ENCODE data around the gene TRPM3. TPM values are rescaled to one million over a fixed set of nuclear protein-coding genes. Genes with fewer than 3 reads are reported as not detected.

The TRPM3 gene
- total and polyA plus RNA-seq, 2 donors (not counting 1 experiment from before 2014, with no cell fraction given) = not detected

DNA sequence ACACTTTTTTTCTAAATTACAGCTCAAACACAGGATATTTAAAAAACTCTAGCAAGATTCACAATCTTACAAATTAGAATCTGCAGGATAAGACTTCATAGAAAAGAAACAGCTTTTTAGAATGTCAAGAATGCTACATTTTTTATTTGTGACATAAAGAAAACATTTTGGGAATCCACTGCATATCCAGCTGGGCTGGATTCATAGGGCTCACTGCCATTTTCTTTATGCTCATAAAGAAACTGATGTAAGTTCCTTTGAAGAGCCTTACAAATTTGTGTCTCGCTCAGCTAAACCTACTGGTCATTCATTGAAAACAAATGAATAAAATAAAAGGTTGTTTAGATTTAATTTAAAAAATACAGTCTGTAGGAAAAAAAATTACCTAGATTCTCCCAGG lies 332.3 kb downstream of the TRPM3 start:
- TF ChIP-seq EZH2 (IDR thresholded peaks at IDR 0.05; ENCODE audit: borderline replicate concordance, insufficient read depth, low read depth, low read length, poor library complexity, severe bottlenecking) = no peak
- TF ChIP-seq, protein P1, sequence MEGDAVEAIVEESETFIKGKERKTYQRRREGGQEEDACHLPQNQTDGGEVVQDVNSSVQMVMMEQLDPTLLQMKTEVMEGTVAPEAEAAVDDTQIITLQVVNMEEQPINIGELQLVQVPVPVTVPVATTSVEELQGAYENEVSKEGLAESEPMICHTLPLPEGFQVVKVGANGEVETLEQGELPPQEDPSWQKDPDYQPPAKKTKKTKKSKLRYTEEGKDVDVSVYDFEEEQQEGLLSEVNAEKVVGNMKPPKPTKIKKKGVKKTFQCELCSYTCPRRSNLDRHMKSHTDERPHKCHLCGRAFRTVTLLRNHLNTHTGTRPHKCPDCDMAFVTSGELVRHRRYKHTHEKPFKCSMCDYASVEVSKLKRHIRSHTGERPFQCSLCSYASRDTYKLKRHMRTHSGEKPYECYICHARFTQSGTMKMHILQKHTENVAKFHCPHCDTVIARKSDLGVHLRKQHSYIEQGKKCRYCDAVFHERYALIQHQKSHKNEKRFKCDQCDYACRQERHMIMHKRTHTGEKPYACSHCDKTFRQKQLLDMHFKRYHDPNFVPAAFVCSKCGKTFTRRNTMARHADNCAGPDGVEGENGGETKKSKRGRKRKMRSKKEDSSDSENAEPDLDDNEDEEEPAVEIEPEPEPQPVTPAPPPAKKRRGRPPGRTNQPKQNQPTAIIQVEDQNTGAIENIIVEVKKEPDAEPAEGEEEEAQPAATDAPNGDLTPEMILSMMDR (IDR thresholded peaks at IDR 0.05) = no peak
- no peaks in the 10 kb centered on the region for H3K9me3 Mint-ChIP-seq (ENCODE audit: insufficient read depth)
- no CpG with 5 or more reads among the region's 1 CpG for WGBS (ENCODE audit: insufficient coverage)

GRCh38 chr9:70784456-70784855 lies 337.0 kb downstream of the TRPM3 start:
- Mint-ChIP-seq H3K27me3 (no peaks in the 10 kb centered on the region), H3K9me3 (ENCODE audit: insufficient read depth) (no peaks in the 10 kb centered on the region), H3K4me3 (no peak overlapping the region), H3K27ac (no peak overlapping the region), H3K4me1 (no peaks in the 10 kb centered on the region)
- H3K79me2 ChIP-seq (ENCODE audit: control insufficient read depth, insufficient read depth, low read length) = no peaks in the 10 kb centered on the region
- intact Hi-C loops (cut with micrococcal nuclease) = no loop called here
- H3K27ac ChIP-seq (ENCODE audit: low read length in 2 of 2) = no peak overlapping the region
- no peaks in the 10 kb centered on the region for H4K20me1 ChIP-seq (ENCODE audit: control insufficient read depth, insufficient read depth, low read length, poor library complexity, severe bottlenecking)
- H3K4me3 ChIP-seq (ENCODE audit: control extremely low read depth in 1 of 5, extremely low read depth in 1 of 5, insufficient read depth in 1 of 5, low read depth in 2 of 5, low read length in 4 of 5) = no peak overlapping the region
- CTCF ChIA-PET = no interaction called here
- POLR2A ChIA-PET = no interaction called here
- DNase-seq (no peak), ATAC-seq (ENCODE audit: low read depth) (no peak)
- no peaks in the 10 kb centered on the region for H3K27me3 ChIP-seq (replicated peaks in 1 of 4; ENCODE audit: control extremely low read depth in 1 of 4, control insufficient read depth in 3 of 4, insufficient read depth in 4 of 4, low read length in 3 of 4)
- no peak overlapping the region for H3K4me2 ChIP-seq (replicated peaks; ENCODE audit: low read depth, low read length, poor library complexity, severe bottlenecking)
- no peak overlapping the region for H2AFZ ChIP-seq (ENCODE audit: insufficient read depth, low read depth, low read length, poor library complexity, severe bottlenecking)
- TF ChIP-seq, protein P1 (IDR thresholded peaks at IDR 0.05) = no peak
- no peak for TF ChIP-seq EZH2 (IDR thresholded peaks at IDR 0.05; ENCODE audit: borderline replicate concordance, insufficient read depth, low read depth, low read length, poor library complexity, severe bottlenecking)
- no peak overlapping the region for H3K9ac ChIP-seq (ENCODE audit: low read length)
- H3K36me3 ChIP-seq (replicated peaks in 1 of 2; ENCODE audit: control extremely low read depth in 1 of 2, control insufficient read depth in 1 of 2, extremely low read depth in 1 of 2, insufficient read depth in 2 of 2, low read length in 1 of 2) = no peaks in the 10 kb centered on the region
- H3K9me3 ChIP-seq (ENCODE audit: control extremely low read depth in 1 of 3, control insufficient read depth in 2 of 3, insufficient read depth in 1 of 3, low read length in 2 of 3) = no peaks in the 10 kb centered on the region
- no peaks in the 10 kb centered on the region for H3K4me1 ChIP-seq (ENCODE audit: control insufficient read depth in 2 of 2, insufficient read depth in 2 of 2, low read length in 2 of 2)
- no CpG with 5 or more reads among the region's 2 CpGs for WGBS (ENCODE audit: insufficient coverage)

More for the DNA sequence above, 332.3 kb downstream of the TRPM3 start:
- ATAC-seq (ENCODE audit: low read depth) (no peak), DNase-seq (no peak)
- no peak overlapping the region for H3K4me3 ChIP-seq (ENCODE audit: control extremely low read depth in 1 of 5, extremely low read depth in 1 of 5, insufficient read depth in 1 of 5, low read depth in 2 of 5, low read length in 4 of 5)
- H3K79me2 ChIP-seq (ENCODE audit: control insufficient read depth, insufficient read depth, low read length) = no peaks in the 10 kb centered on the region
- intact Hi-C loops (cut with micrococcal nuclease) = no loop called here
- Mint-ChIP-seq H3K27me3 (no peaks in the 10 kb centered on the region), H3K4me3 (no peak overlapping the region), H3K4me1 (no peaks in the 10 kb centered on the region), H3K27ac (no peak overlapping the region)
- POLR2A ChIA-PET = no interaction called here
- H3K9ac ChIP-seq (ENCODE audit: low read length) = no peak overlapping the region
- H3K9me3 ChIP-seq (ENCODE audit: control extremely low read depth in 1 of 3, control insufficient read depth in 2 of 3, insufficient read depth in 1 of 3, low read length in 2 of 3) = no peaks in the 10 kb centered on the region
- no peaks in the 10 kb centered on the region for H3K4me1 ChIP-seq (ENCODE audit: control insufficient read depth in 2 of 2, insufficient read depth in 2 of 2, low read length in 2 of 2)
- H3K27ac ChIP-seq (ENCODE audit: low read length in 2 of 2) = no peak overlapping the region
- no peaks in the 10 kb centered on the region for H4K20me1 ChIP-seq (ENCODE audit: control insufficient read depth, insufficient read depth, low read length, poor library complexity, severe bottlenecking)
- H2AFZ ChIP-seq (ENCODE audit: insufficient read depth, low read depth, low read length, poor library complexity, severe bottlenecking) = no peak overlapping the region
- CTCF ChIA-PET = no interaction called here
- H3K4me2 ChIP-seq (replicated peaks; ENCODE audit: low read depth, low read length, poor library complexity, severe bottlenecking) = no peak overlapping the region
- H3K27me3 ChIP-seq (replicated peaks in 1 of 4; ENCODE audit: control extremely low read depth in 1 of 4, control insufficient read depth in 3 of 4, insufficient read depth in 4 of 4, low read length in 3 of 4) = no peaks in the 10 kb centered on the region
- no peaks in the 10 kb centered on the region for H3K36me3 ChIP-seq (replicated peaks in 1 of 2; ENCODE audit: control extremely low read depth in 1 of 2, control insufficient read depth in 1 of 2, extremely low read depth in 1 of 2, insufficient read depth in 2 of 2, low read length in 1 of 2)
